GM19452 (cell line): ENCODE measurements around the gene ADGRG1.
"Not testable (repeated sequence)": the region's sequence is repeated elsewhere in the genome, so short reads cannot be mapped to it uniquely, and the experiment has no call there.

Experiments
- ATAC-seq: cut with Tn5 transposase; IDR thresholded peaks from one replicate; pipeline ENCODE4 v1.9.1; 2021; ENCODE audit not compliant: unreplicated experiment

The ADGRG1 gene

GRCh38 chr16:57663917-57664661 is 35.7 kb downstream of the ADGRG1 start:
- ATAC-seq, result no peak

GRCh38 chr16:57664662-57665025 is 36.2 kb downstream of the ADGRG1 start:
- no peak for ATAC-seq

GRCh38 chr16:57665541-57665940 is 37.1 kb downstream of the ADGRG1 start:
- ATAC-seq, result no peak

DNA sequence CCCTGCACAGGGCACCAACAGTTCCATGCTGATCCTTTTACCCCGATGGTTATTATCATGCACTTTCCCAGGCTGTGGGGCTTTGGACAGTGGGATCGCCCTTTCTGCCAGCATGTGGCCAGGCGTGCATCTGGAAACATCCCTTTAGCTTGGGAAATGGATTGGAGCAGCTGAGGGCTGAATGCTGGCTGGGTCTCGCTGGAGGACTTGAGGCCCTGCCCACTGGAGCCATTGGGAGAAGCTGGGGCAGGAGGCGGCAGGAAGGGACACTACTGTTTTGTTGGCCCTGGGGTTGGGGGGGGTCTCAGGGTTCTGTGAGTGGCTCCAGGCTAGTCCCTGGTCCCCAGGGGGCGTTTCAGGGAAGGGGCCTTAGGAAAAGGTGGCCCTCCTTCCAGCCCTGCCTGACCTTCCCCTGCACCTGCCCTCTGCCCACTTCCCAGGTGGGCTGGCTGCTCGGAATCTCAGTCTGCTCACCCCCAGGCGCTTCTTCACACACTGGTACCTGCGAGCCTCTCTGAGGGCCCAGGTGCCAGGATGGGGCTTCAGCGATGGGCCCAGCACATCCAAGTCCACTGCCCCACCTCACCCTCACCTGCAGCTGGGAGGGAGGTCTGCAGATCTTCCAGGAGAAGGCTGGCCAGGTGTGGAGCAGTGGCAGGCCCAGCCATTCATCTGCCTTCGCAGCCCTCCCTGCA is 38.1 kb downstream of the ADGRG1 start:
- no peak for ATAC-seq

GRCh38 chr16:57667048-57667525 is 38.7 kb downstream of the ADGRG1 start:
- ATAC-seq, result no peak

DNA sequence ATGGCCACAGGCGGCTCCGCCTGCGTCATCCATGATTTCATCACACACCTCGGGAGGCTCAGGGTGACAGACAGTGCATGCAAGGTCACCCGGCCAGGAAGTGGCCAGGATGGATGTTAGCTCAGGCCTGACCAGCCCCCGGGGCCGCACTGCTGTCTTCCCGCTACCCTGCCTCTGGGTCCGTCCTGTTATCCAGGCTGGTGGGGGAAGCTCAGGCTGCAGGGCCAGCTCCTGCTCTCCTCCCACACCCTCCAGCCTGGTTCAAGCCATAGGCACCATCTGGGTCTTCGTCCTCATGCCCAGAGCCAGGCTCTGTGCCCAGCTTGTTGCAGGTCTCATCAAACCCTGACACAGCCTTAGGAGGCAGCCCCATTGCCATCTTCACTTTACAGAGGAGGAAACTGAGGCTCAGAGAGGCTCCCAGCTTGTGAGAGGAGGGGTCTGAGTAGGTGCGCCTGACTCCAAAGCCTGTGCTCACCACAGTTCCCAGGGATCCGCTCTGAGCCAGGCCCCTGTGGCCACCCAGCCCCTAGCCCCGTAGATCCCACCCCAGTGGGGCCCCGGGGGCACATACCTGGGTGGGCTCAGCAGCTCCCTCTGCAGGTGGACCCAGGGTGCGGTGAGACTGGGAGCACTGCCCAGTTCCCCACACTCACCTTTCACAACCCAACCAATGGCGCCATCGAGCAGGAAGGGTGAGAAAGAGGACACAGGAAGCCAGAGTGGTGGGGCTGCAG is 39.3 kb downstream of the ADGRG1 start:
- ATAC-seq, result no peak

DNA sequence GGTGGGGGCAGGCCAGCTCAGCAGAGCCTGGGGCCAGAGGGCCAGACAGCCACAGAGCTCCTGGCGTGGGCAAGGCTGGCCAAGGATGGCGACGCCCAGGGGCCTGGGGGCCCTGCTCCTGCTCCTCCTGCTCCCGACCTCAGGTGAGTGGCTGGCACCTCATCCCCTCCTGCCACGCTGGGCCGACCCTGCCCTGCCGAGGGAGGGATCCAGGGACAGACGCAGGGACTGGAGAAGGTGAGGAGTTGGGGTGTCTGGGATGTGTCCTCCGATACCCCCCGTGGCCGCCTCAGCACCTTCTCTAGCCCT is 39.8 kb downstream of the ADGRG1 start, which contains the start of gene ADGRG3:
TSS of gene ADGRG3 (plus strand) at position 44 of the 309 bp plus-strand sequence. CDS start at position 86, 42 bp downstream.
- no peak for ATAC-seq

- no peak for ATAC-seq
Observed at GRCh38 chr16:57668630-57669475, 40.4 kb downstream of the ADGRG1 start.

DNA sequence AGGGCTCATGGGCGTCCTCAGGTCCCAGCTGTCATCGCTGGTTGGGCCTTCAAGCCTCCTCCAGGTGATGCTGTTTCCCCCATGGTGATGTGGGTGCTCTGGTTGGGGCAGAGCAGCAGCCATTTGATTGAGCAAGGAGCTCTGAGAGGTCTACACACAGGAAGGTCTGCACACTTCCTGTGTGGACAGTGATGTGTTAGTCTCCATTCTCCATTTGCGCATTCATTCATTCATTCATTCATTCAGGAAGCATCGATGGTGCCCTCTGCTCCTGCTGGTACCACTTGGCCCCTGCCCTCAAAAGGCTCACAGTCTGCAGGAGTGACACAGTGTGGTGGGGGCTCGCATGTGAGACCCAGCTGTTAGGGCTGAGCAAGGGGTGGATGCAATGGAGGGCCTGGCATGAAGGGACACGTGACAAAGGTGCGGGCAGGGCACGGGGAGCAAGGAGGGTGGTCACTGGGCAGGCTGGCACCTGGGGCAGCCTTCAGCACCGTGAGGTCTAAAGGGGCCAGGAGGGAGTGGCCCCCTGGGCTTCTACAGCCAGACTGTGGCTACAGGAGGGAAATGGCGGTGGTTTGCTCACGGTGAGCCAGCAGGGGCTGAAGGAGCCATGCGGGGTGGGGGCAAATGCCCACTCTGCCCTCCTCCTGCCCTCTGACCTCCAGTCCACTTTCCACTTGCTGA is 41.2 kb downstream of the ADGRG1 start:
- no peak for ATAC-seq

DNA sequence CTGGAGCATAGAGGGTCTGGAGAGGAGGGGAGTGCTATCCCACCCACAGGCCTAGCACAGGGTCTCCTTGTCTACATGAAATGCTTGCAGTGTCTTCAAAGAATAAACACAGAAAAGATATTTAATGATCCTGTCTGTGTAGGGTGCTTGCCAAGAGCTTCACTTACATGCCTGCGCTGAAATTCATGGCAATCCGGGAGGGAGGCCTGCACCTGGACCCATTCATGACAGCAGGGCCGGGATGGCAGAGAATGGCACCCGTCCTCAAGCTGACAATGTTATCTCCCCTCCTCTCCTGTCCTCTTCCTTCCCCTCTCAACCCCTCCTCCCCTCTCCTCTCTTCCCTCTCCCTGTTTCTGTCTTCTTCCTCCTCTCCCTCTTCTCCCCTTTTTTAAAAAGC is 41.8 kb downstream of the ADGRG1 start:
- ATAC-seq, result no peak

DNA sequence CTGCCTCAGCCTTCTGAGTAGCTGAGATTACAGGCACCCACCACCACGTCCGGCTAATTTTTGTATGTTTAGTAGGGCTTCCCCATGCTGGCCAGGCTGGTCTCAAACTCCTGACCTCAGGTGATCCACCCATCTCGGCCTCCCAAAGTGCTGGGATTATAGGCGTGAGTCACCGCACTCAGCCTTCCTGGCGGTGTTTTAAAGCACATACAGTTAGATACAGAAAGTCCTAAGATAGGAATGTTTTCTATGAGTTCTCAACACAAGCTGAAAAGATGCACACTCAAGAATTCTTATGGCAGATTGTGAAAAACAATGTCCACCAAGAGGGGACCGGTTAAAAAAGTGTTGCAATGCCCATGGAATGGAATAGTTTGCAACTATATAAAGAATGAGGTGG is 43.0 kb downstream of the ADGRG1 start:
- ATAC-seq, result not testable (repeated sequence)

GRCh38 chr16:57672416-57672815 is 44.0 kb downstream of the ADGRG1 start:
- no peak for ATAC-seq

- ATAC-seq, result no peak
Observed at GRCh38 chr16:57672824-57673223, 44.4 kb downstream of the ADGRG1 start.

- no peak for ATAC-seq
Observed at GRCh38 chr16:57675741-57676551, 47.5 kb downstream of the ADGRG1 start.

- ATAC-seq, result no peak
Observed at GRCh38 chr16:57676553-57677085, 48.2 kb downstream of the ADGRG1 start.

- ATAC-seq, result no peak
Observed at GRCh38 chr16:57677622-57678369, 49.4 kb downstream of the ADGRG1 start.

- no peak for ATAC-seq
Observed at GRCh38 chr16:57679016-57679415, 50.6 kb downstream of the ADGRG1 start.

DNA sequence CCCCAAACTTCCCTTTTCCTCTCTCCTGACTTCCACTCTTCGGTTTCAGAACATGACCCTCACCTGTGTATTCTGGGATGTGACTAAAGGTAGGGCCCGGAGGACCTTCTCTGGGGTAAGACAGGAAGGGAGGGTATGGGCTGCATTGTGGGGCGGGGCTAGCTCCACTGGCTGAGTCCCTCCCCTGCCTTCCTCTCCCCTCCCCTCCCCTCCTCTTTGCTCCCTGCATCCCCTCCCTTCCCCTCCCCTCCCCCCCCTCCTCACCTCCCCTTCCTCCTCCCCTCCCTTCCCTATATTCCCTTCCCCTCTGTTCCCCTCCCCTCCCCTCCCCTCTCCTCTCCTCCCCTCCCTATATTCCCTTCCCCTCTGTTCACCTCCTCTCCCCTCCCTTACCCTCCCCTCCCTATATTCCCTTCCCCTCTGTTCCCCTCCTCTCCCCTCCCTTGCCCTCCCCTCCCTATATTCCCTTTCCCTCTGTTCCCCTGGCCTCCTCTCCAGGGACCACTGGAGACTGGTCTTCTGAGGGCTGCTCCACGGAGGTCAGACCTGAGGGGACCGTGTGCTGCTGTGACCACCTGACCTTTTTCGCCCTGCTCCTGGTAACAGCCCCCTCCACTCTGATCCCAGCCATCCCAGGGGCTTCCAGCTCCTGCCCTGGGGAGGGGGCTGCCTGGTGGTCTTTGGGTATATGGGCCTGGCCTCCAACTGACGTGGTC is 51.5 kb downstream of the ADGRG1 start:
- no peak for ATAC-seq
